Sigmoid colon (tissue), 4 donors: ENCODE results near the gene ADAMTS8.

Experiments used
- CTCF ChIP-seq, 4 experiments: fragments of 450-650 bp in 3 of 4; fragments of 200-600 bp in 1 of 4; IDR thresholded peaks; one replicate each; pipeline ENCODE4 v1.5.1; 2016 to 2019; ENCODE audit warnings: antibody characterized with exemption in 4 of 4, mild to moderate bottlenecking in 3 of 4, moderate library complexity in 2 of 4
- POLR2A ChIP-seq, 2 donors: fragments of 450-650 bp; IDR thresholded peaks; one replicate each; pipeline ENCODE4 v1.6.1; 2016; ENCODE audit warnings: antibody characterized with exemption in 2 of 2, mild to moderate bottlenecking in 2 of 2, moderate library complexity in 2 of 2
- POLR2AphosphoS5 ChIP-seq, 4 donors: sonication (generic); formaldehyde crosslinking; IDR thresholded peaks; one replicate each; pipeline ENCODE4 v1.6.1; 2017; ENCODE audit warnings: antibody characterized with exemption in 4 of 4

- TF ChIP-seq CTCF (IDR thresholded peaks at IDR 0.05) (no peak), POLR2A (IDR thresholded peaks at IDR 0.05) (no peak), POLR2AphosphoS5 (IDR thresholded peaks at IDR 0.05) (no peak)
These were observed 42.7 kb upstream of the ADAMTS8 start for GRCh38 chr11:130470832-130471706.
